CD1c-positive myeloid dendritic cell (primary cell): ENCODE measurements around the gene RHOU.
A peak's percentile ranks its signal among the peaks of the same experiment; 100 is the strongest.

Experiments
- DNase-seq: peaks from one replicate; pipeline ENCODE4 v3.0.0-alpha.2; 2016; ENCODE audit errors: extremely low spot score

Gene RHOU

DNA sequence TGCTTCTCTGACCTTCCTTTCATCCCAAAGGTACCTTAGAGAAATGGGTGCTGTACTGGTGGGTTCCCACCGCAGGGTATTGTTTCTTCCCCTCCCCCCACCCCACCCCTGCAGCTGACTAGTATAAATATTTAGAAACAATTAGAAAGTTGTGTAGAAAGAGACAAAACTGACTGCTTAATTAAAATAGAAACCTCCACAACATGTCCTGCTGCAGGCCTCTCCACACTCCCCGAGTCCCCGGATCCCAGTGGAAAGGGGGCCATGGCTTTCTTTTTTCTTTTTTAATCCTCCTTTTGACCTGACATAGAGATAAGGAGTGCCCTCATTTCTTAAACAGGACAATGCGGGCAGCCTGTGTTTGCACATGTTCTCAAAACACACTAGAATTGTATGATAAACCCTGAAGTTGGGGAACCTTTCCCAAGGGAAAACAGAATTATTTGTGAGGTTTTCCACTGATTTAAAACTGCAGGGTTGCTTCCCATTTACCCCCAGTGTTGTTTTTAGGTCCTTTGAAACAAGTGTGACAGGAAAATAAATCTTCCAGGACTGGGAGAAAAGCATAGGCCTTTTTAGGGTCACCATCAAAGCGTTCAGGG is 1.7 kb downstream of the RHOU start:
- DNase-seq: no peak

DNA sequence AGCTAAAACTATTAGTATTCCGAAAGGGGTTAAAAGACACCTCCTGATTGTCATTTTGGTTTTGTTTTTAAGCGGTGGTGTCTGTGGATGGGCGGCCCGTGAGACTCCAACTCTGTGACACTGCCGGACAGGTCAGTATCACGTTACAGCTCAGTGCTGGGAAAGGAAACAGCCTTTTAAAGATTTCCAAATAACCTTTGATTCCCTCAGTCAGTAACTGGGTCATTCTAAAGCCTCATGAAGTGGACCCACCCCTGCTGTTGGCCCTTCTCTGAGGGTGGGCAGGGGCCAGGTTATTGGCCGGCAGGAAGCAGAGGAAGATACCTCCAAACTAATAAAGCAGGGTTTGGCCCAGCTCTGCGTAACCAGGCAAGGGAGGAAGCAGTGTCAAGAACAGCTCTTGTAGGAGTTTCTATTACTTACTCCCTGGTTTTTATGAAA is 2.3 kb downstream of the RHOU start:
- no peak for DNase-seq

DNA sequence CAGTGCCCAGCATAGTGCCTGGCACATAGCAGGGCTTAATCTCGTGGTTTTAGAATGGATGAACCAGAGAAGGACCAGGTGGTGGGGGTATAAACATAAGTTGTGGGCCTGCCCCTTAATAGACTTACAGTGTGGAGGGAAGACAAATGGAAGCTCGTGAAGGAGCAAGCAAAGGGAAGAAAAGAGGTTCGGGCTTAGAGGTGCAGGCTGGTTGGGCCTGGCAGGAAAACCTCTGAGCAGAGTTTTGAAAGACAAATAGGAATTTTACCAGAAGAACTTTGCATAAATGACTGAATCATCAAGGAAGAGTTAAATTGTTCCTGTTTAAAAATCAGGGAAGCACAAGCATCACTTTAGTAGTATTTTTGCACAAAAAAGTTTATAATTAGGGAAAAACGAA is 4.5 kb downstream of the RHOU start:
- DNase-seq: no peak

DNA sequence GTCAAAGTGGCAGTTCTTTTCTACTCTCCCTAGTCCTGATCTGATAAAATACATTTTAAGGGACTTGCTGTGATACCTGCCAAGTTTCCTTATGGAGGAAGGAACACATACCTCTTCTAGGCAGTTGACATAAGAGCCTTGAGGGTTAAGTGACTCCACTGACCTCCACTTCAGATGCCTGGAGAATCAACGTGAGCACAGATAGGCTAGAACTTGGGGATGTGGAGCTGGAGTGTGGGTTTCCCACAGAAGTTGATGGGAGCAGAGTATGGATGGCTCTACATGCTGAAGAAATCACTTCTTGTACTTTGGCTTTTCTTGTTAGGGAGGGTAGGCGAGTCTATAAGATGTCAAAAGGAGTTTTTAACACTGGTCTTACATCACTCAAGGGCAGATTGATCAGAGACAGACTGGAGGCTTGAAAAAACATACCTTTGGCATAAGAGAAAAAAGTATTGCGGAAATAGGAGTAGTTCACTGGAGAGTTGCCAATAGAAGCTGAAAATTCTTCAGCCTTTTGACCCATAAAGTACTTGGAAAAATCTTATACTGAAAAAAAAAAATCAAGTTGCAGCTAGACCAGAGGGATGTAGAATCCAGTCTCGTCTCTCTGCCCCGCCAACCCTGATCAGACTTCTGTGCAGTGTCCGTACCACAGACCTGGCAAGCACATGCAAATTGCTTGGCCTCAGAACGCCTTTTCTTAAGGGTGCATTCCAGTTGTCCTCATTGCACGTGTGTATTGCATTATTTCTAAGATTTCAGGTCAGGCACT is 5.5 kb downstream of the RHOU start:
- DNase-seq: no peak

DNA sequence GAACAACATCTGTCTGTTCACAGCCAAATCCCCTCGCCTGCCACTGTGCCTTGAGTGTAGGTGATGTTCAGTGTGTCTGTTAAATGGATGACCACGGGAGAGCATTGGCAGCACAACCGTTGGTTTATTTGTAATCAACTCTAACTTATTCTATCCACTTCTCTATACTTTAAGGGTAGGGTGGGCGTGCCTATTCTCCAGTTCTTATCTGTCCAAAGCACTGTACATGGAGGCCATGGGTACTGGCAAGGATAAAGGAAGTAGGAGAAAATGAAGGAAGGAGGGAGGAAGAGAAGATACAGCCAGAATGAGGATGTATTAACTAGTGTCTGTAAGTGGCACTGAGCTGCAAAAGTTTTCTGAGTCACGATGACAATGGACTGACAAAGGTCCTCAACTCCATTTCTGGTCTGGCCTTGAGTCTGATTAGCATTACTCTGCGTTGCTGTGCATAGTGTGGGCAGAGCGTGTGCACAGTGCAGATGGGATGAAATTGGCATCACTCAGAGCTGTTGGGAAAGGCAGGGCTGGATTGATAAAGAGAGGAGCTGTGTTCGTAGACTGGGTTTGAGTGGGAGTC is 7.1 kb downstream of the RHOU start:
- DNase-seq: peak; percentile 49

DNA sequence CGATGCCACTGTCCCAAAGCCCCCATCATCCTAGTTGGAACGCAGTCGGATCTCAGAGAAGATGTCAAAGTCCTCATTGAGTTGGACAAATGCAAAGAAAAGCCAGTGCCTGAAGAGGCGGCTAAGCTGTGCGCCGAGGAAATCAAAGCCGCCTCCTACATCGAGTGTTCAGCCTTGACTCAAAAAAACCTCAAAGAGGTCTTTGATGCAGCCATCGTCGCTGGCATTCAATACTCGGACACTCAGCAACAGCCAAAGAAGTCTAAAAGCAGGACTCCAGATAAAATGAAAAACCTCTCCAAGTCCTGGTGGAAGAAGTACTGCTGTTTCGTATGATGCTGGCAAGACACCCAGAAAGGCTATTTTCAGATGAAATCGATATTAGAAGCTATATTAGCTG is 8.1 kb downstream of the RHOU start:
- no peak for DNase-seq

DNA sequence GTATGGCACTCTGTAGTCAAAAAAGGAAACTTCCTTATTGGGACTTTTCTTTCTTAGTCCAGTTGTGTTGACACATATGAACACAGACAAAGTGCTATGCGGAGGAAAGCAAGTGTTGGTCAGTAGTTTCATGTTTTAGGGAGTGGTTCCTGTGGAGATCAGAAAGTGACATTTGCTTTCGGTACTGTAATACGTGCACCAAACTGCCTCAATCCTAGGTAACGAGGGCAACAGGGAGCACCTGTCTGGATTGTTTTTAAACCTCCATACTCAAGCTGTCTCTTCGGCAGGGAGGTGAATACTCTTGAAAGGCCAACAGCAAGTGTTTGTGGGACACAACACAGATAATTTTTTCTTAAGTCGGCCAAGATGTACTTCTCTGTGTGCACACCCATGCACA is 9.1 kb downstream of the RHOU start:
- DNase-seq: no peak

DNA sequence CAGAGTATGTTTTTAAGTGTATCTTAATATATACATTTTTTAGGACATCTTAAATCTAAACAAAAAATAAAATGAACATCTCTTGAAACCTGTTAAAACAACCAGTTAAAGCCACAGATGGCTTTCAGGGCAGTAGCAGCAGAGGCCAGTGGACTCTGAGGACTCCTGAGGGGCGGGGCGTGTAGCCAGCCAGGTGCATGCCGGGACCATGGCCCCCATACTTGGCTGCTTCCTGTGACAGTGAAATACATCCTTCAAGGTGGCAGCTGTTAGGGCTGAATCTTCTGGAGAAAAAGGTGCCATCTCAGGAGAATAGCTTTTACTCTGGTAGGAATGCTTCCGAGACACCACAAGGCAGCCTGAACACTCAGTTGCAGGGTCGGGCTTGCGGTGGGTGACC is 9.6 kb downstream of the RHOU start:
- DNase-seq: no peak

DNA sequence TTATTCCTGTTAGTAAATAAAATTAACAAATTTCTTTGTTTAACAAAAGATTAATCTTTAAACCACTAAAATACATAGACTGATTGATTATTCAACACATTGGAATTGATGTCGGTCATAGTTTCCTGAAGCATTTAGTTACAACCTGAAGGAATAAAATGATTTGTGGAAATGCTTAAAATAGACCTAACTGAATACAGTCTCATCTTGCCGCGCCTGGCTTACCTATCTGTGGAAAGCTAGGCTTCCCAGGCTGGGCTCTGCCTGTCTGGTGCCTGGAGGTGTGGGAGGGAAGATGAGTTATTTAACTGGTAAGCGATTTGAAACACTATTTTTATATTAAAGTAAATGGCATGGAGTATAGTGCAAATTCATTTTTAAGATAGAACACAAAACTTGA is 10.2 kb downstream of the RHOU start:
- no peak for DNase-seq

DNA sequence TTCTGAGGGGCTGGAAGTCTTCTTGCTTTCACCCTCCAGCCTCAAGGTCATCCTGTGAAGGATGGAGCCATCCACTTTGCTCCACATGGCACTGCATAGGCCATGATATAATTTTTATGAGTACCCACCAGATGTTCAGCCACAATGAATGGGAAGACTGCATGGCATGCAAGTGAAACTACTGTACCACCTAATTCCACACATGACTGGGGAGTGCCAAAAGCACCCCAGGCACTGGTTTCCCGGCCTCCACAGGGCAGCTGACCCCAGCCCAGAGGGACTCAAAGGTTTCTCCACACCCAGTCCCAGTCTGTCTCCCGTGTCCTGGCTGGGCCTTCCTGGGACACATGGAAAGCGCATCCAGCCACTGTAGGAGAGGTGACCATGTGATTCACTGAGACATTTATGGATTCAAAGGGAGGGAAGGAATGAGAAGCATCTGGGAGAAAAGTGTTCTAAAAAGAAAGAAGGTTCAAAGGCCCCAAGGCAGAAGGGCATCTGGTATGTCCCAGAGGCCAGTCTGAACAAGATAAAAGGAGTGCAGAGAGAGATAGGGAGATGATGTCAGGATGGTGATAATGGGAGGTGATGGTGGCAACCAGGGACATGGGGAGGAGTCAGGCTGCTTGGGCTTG is 12.1 kb downstream of the RHOU start:
- DNase-seq: no peak

DNA sequence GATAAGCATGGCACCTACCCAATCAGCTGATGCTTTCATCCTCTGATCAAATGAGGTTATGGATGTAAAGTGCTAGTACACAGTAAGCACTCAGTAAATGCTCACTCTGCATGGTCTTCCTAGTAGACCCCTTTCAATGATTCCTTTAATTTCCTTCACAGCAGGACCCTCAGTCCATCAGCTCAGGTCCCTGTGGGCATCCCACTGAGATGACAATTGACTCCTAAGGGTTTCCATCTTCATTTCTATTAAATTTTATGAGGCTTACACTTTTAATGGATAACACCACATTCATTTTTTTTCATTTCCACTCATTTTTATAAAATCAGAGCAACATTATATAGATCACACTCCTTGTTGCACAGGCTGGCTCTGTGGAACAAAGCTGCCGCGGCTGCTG is 12.8 kb downstream of the RHOU start:
- no peak for DNase-seq

DNA sequence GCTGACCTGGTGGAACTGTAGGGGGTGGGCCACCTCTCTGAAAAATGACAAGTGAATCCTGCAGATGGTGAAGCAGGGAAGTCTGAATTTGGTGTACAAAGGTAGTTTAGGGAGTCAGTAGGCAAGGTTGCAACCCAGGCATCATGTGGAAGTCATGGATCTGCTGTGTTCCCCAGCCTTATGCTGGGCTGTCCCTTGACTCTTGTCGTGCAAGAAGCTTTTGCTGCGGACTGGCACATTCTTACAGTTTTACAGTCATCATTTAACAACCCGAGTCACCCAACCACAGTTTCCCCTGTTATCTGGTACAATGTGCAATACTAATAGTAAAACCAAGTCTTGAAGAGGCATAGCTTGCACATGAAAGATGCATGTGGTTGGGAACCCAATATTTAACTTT is 13.2 kb downstream of the RHOU start:
- DNase-seq: no peak

DNA sequence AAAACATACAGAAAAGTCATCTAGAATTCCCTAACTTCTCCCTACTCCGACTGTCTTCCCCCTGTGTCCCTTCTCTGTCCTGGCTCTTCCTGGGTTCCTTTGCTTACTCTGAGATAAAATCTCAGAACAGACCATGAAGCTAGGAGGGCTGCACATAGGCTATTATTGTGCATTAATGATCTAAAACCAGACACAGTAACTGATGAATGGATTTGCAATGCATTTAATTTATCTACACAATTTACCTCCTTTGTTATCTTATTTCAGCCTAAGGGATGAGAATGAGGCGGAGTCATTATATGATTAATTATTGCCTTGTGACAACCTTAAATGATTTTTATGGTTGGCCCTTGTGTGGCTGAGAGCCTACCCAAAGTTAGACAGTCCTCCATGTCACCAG is 14.5 kb downstream of the RHOU start:
- no peak for DNase-seq

DNA sequence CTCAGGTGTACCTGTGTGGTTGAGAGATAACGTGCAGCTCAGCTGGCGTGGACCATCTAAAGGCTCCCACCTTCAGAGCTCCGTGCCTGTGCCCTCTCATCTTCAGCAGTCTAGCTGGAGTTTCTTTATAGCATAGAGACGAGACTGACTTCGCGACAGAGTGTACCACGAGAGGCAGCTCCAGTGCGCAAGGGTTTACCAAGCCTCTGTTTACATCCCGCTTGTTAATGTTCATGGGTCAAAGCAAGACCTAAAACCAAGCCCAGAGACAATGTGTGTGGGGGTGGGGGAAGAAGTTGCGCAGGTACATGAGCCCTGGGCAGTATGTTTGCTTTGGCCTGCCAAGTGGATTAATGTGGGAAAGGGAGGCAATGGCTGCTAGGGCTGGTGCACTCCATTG is 15.6 kb downstream of the RHOU start:
- DNase-seq: no peak

DNA sequence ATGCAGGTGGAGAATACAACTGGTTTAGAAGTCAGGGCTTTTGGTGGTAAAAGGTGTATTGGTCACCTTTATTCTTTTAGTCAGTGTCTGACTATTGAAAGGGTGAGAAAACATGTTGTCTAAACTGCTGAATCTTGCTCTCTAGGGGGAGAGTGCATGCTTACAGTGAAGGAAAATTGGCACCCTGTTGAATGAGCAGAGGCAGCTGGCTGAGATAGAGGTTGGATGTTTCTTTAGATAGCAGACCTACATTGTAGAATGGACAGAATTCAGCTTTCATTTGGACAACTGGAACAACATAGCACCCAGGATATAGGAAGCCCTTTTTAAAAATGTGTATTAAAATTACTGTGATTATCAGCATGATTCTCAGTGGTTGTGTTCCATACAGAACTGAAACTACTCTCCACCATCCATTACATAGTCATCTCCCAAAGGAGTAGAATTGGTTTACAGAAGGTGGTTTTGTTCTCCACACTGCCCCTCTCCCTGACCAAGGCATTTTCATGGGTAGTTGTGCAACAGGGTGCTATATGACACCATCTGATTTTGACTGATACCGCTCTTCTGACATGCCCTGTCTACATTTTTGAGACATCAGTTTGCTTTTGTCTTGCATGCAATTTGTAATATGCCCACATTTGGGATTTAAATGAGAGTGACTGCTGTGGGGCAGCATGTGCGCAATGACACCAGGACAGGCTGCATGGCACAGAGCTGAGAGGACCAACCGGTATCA is 16.2 kb downstream of the RHOU start:
- peak; percentile 83 for DNase-seq

DNA sequence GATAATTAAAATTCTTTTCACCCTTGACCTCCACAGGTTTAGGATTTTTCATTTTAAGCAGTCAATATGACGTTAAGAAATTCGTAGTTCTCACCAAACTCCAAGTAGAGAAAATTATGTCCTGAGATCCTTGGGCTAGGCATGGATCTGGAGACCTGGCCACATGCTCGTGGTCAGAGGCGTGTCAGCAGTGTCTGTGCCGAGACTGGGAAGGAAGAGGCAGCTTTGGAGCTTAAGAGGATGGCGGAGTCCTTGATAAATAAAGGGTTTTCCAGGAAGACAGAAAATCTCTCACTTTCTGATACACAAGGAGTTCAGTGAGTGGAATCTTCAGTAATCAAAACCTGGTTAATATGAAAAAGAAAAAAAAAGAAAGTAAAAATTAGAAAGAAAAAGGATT is 17.0 kb downstream of the RHOU start:
- DNase-seq: no peak

DNA sequence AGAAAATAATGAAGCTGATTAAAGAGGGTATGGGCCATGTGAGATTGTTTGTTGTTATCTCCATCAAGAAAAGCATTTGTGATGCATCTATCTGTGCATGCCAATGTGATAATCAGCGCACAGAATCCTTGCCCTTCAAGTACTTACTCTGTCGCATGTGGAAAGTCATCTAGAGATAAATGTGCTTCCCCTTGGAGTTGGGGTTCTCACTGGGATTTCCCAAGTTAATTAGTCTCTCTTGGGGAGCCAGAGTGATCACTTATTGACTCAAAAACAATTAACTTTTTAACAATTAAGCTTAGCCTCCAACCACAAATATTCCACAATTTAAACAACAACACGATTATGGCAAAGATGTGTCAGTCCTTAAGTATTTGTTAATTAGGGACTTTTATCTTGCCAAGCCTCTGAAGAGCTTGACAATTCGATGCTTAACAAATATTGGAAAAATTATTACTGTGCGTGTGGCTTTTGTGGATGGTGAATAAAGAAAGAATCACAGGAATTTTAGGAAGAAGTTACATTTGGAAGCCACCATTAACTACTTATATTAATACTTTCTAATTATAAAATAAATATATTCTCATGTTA is 17.5 kb downstream of the RHOU start:
- peak; percentile 21 for DNase-seq

DNA sequence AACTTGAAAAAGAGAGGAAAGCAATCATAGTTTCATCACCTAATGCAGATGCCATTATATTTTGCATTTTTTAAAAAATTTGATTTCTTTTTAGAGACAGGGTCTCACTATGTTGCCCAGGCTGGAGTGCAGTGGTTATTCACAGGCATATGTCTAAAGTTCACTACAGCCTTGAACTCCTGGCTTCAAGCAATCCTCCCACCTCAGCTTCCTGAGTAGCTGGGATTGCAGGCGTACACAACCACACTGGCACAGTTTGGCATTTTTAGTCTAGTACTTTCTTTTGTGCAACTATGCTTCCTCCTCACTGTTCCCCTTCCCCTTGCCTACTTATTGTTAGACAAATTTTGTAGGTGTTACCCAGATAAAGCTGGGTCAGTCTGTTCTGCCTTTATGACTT is 18.0 kb downstream of the RHOU start:
- DNase-seq: peak; percentile 56

DNA sequence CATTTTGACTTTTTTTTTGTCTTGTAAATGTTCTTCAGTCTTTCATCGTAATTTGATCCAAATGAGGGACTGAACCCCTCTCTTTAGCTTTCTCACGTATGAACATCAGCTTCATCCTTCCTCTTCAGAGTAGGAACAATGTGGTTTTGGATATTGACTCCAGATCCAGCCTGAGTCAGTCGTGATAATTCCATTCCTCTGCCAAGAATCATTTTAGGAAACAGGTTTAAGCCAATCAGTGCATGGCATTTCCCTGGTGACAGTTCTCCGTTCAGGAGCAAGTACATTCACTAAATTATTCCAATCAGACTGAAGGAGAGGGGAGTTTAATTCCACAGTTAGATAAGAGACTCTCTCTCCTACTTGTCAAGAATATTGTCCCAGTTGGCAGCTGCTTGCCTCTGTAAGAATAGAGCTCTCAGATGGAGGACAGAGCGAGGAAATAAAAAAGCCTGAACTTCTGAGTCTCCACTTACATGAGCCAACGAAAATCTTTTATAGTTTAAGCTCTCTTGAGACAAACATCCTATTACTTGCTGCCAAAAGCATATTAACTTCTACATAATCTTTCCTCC is 18.6 kb downstream of the RHOU start:
- DNase-seq: no peak

DNA sequence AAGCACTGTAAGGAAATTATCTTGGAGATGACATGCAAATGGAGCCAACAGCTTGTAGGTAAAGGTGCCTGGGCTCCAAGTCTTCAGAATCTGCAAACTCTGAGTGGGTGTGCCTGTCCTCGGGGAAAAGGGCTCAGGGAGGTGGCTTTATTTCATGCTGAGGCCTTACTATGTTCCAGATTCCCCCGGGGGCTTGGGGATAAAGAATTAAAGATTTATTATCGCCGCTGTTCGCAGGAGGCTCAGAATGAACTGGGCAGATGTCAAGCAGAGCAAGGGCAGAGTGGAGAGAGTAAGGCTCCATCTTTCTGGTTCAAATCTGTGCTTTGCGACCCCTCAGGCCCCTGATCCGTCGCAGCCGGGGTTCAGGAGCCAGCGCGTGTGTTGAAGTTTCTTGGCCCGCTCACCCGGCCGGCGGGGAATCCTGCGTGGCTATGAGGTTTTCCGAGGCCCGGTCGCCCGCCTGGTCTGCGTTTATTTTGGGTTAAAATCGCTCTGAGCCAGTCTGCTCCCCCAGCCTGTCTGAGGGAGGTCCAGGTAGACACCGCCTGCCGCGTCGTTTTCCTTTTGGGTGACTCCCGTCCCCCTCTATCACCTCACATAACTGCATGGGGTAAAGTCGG is 19.5 kb downstream of the RHOU start:
- DNase-seq: no peak

DNA sequence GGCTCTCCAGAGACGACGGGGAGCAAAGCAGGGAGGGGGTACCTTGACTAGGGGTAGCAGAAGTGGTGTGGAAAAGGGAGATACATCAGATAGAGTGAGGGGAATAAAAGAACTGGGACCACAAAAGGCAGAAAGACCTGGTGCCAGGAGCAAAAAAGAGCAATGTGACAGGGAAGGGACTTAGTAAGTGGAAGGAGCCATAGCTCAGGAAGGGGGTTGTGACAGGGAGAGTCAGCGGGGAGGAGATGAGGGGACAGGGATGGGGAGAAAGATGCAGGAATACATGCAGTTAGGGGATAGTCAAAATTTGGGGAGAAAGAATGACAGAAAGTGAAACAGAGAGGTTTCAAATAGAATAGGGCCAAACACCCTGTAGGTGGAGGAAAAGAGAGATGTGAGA is 20.5 kb downstream of the RHOU start:
- DNase-seq: no peak
